CD14-positive monocyte (primary cell): Measurements from ENCODE around the gene HIVEP3. TPM values are rescaled to one million over a fixed set of nuclear protein-coding genes. Genes with fewer than 3 reads are reported as not detected.

Source experiments
- DNase-seq, 3 donors: peaks; one replicate each; pipeline ENCODE4 v3.0.0-alpha.2; 2011 to 2022
- H2AFZ ChIP-seq: 2 replicates; pipeline ENCODE4 v1.6.0; 2012; ENCODE audit warnings: mild to moderate bottlenecking, low read depth, low read length, inconsistent platforms; ENCODE audit not compliant: insufficient read depth, poor library complexity, severe bottlenecking
- H3K27ac ChIP-seq, 2 donors: 1 replicate in 1 of 2; 2 replicates in 1 of 2; pipeline ENCODE4 v1.5.1; 2012 to 2013; ENCODE audit warnings: low read length in 2 of 2, control low read depth in 1 of 2, inconsistent platforms in 1 of 2, low read depth in 1 of 2, mild to moderate bottlenecking in 1 of 2
- H3K27me3 ChIP-seq, 2 donors: one replicate each; pipeline versions ENCODE4 v1.6.0 to v1.6.1; 2011 to 2013; ENCODE audit warnings: low read length in 2 of 2; ENCODE audit not compliant: control insufficient read depth in 2 of 2, insufficient read depth in 2 of 2
- H3K36me3 ChIP-seq, 2 donors: replicated peaks in 1 of 2; 1 replicate in 1 of 2; 2 replicates in 1 of 2; pipeline versions ENCODE4 v1.5.1 to v1.6.1; 2012 to 2013; ENCODE audit warnings: low read length in 2 of 2, control low read depth in 1 of 2, inconsistent platforms in 1 of 2, mild to moderate bottlenecking in 1 of 2; ENCODE audit not compliant: insufficient read depth in 2 of 2, control insufficient read depth in 1 of 2
- H3K4me1 ChIP-seq, 2 donors: 1 replicate in 1 of 2; 2 replicates in 1 of 2; pipeline versions ENCODE4 v1.5.1 to v1.6.1; 2012 to 2013; ENCODE audit warnings: low read length in 2 of 2, control low read depth in 1 of 2, inconsistent platforms in 1 of 2, mild to moderate bottlenecking in 1 of 2, moderate library complexity in 1 of 2; ENCODE audit not compliant: insufficient read depth in 2 of 2, control insufficient read depth in 1 of 2
- H3K4me2 ChIP-seq: replicated peaks from 2 replicates; pipeline ENCODE3; 2012; ENCODE audit warnings: low read length, moderate library complexity, mild to moderate bottlenecking; ENCODE audit not compliant: poor library complexity, severe bottlenecking; ENCODE audit errors: extremely low read depth
- H3K4me3 ChIP-seq, 3 experiments: fragments of 200-600 bp in 1 of 3; sonication (generic) in 1 of 3; replicated peaks in 1 of 3; 1 replicate in 2 of 3; 2 replicates in 1 of 3; pipeline ENCODE4 v1.5.1; 2011 to 2013; ENCODE audit warnings: low read length in 3 of 3, mild to moderate bottlenecking in 3 of 3, control low read depth in 2 of 3, low read depth in 2 of 3, inconsistent platforms in 1 of 3, moderate library complexity in 1 of 3
- H3K79me2 ChIP-seq: 2 replicates; pipeline ENCODE4 v1.6.0; 2012; ENCODE audit warnings: mild to moderate bottlenecking, control low read depth, inconsistent platforms, low read length, moderate library complexity; ENCODE audit not compliant: insufficient read depth
- H3K9ac ChIP-seq: 2 replicates; pipeline ENCODE4 v1.6.0; 2017; ENCODE audit warnings: low read length, mild to moderate bottlenecking; ENCODE audit not compliant: insufficient read depth, poor library complexity, severe bottlenecking
- H3K9me3 ChIP-seq, 2 donors: replicated peaks in 1 of 2; 1 replicate in 1 of 2; 2 replicates in 1 of 2; pipeline versions ENCODE4 v1.5.1 to v1.6.1; 2012 to 2013; ENCODE audit warnings: low read length in 2 of 2, control low read depth in 1 of 2; ENCODE audit not compliant: control insufficient read depth in 1 of 2, insufficient read depth in 1 of 2
- H4K20me1 ChIP-seq: 2 replicates; pipeline ENCODE4 v1.6.0; 2012; ENCODE audit warnings: mild to moderate bottlenecking, low read length, control low read depth, moderate library complexity; ENCODE audit not compliant: insufficient read depth
- H3K27ac Mint-ChIP-seq, 7 donors: one replicate each; pipeline ENCODE4 v1.8.0; 2020; ENCODE audit warnings: mild to moderate bottlenecking in 7 of 7, mixed read lengths in 7 of 7, moderate library complexity in 6 of 7, inconsistent platforms in 2 of 7
- H3K27me3 Mint-ChIP-seq, 3 donors: one replicate each; pipeline ENCODE4 v1.8.0; 2021 to 2022; ENCODE audit warnings: low read depth in 3 of 3, mild to moderate bottlenecking in 3 of 3, mixed read lengths in 3 of 3, moderate library complexity in 3 of 3, inconsistent platforms in 1 of 3
- H3K36me3 Mint-ChIP-seq, 2 donors: one replicate each; pipeline ENCODE4 v1.8.0; 2020; ENCODE audit warnings: mixed read lengths in 2 of 2, inconsistent platforms in 1 of 2, mild to moderate bottlenecking in 1 of 2
- H3K4me1 Mint-ChIP-seq: one replicate; pipeline ENCODE4 v1.8.0; 2020; ENCODE audit warnings: mild to moderate bottlenecking, mixed read lengths
- H3K4me3 Mint-ChIP-seq, 2 donors: one replicate each; pipeline ENCODE4 v1.8.0; 2020; ENCODE audit warnings: mild to moderate bottlenecking in 2 of 2, mixed read lengths in 2 of 2, moderate library complexity in 1 of 2
- H3K9me3 Mint-ChIP-seq, 7 donors: one replicate each; pipeline ENCODE4 v1.8.0; 2020 to 2022; ENCODE audit warnings: mixed read lengths in 7 of 7, mild to moderate bottlenecking in 6 of 7, moderate library complexity in 6 of 7, inconsistent platforms in 2 of 7
- CTCF ChIP-seq: fragments of 200-600 bp; IDR thresholded peaks from one replicate; pipeline ENCODE4 v1.8.0; 2022; ENCODE audit warnings: antibody characterized with exemption, mild to moderate bottlenecking
- WGBS: methylation state at CpG from one replicate; pipeline ENCODE4 v1.1.5; 2013; ENCODE audit warnings: missing lambda C conversion rate; ENCODE audit not compliant: insufficient coverage; 5-methylcytosine and 5-hydroxymethylcytosine counted together
- intact Hi-C, 2 donors: fragments of 100-400 bp; cut with micrococcal nuclease; formaldehyde crosslinking; loops; one replicate each; pipeline versions ENCODE4 v1.15.0 to v1.15.1; 2023
- polyA plus RNA-seq, 3 donors: library from polyadenylated mRNA; depleted of rRNA in 1 of 3; unstranded in 2 of 3; stranded (reverse) in 1 of 3; fragments of 300-500 nt in 2 of 3; fragments of >200 nt in 1 of 3; fragmentation: Illumina TruSeq in 2 of 3; gene quantifications; 1 replicate in 2 of 3; 2 replicates in 1 of 3; pipeline ENCODE4 v1.2.3, GENCODE V29; 2012 to 2021

HIVEP3 gene
- polyA plus RNA-seq, 3 donors, result 1.2 to 3.7 (median 1.8) TPM

DNA sequence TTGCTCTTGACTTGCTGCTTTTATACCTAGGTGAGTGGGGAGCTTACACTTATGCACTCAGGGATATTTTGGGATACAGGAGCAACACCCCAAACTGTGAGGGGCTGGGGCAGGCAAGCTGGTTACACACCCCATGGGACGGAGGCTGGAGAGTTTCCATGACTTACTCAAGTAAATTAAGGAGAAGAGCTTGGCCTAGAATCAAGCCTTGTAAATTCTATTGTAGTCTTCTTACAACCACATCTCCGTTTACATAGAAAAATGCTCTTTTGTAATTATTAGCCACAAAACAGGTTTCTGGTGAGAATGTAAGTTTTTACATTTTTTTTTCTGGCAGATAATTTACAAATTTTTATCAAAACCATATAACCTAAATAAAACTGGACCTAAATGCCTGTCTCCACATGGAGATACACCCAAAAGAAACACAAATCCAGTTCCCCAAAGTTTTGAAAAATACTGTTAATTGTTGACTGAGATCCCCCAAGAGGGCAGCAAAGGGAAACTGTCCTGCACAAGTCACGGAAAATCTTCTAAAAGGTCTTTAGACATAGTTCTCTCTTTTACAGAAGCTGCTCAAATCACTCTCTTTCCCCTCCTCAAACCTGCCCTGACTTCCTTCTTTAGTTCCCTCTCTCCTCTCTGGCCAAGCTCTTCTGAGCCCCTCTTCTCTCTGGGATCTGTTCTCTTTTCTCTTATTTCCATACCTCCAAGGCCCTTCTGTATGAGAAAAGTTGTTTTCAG is 134.0 kb downstream of the HIVEP3 start:
- no peak for TF ChIP-seq CTCF
- Mint-ChIP-seq H3K27ac (peak overlapping the region; percentile 12 to 89 (median 74)), H3K4me3 (no peak overlapping the region), H3K36me3 (peaks cover 3 to 8% of the 10 kb centered on the region in 2 donors), H3K9me3 (no peaks in the 10 kb centered on the region), H3K27me3 (peaks cover 1 to 5% (median 4%) of the 10 kb centered on the region in 3 donors), H3K4me1 (peaks cover 33% of the 10 kb centered on the region)
- no peaks in the 10 kb centered on the region for H3K27me3 ChIP-seq
- H4K20me1 ChIP-seq, result no peaks in the 10 kb centered on the region
- H2AFZ ChIP-seq, result peak overlapping the region; percentile 25
- peak overlapping the region in 1 of 2 donors; percentile 54 for H3K27ac ChIP-seq
- H3K9me3 ChIP-seq, result no peaks in the 10 kb centered on the region
- peaks cover 28 to 34% of the 10 kb centered on the region in 2 donors for H3K4me1 ChIP-seq
- H3K4me2 ChIP-seq, result no peak overlapping the region
- peak in 2 of 3 donors; percentile 47 to 66 for DNase-seq
- no peaks in the 10 kb centered on the region for H3K79me2 ChIP-seq
- intact Hi-C loops, result loop anchor here in 1 of 2 donors (10.0 kb wide), 1 partner anchor 60 kb away; no protein-coding TSS in a partner anchor
- 0% methylated on average over 1 of the region's 3 CpGs for WGBS
- H3K36me3 ChIP-seq, result no peaks in the 10 kb centered on the region
- no peak overlapping the region for H3K4me3 ChIP-seq
- H3K9ac ChIP-seq, result no peak overlapping the region

- peak; percentile 59 to 80 (median 61) for DNase-seq
- H3K4me1 ChIP-seq, result peaks cover 26 to 27% of the 10 kb centered on the region in 2 donors
- H3K27ac ChIP-seq, result no peak overlapping the region
- Mint-ChIP-seq H3K27ac (peak overlapping the region in 4 of 7 donors; percentile 37 to 78 (median 70)), H3K4me3 (no peak overlapping the region), H3K9me3 (no peaks in the 10 kb centered on the region), H3K27me3 (peaks cover 1 to 5% (median 4%) of the 10 kb centered on the region in 3 donors), H3K4me1 (peaks cover 29% of the 10 kb centered on the region), H3K36me3 (peaks cover 3 to 11% of the 10 kb centered on the region in 2 donors)
- no peaks in the 10 kb centered on the region for H3K9me3 ChIP-seq
- no peak overlapping the region for H3K9ac ChIP-seq
- intact Hi-C loops, result loop anchor here in 1 of 2 donors (10.0 kb wide), 1 partner anchor 58 kb away; no protein-coding TSS in a partner anchor
- H3K4me2 ChIP-seq, result no peak overlapping the region
- no peak overlapping the region for H3K4me3 ChIP-seq
- no peaks in the 10 kb centered on the region for H3K36me3 ChIP-seq
- H3K79me2 ChIP-seq, result no peaks in the 10 kb centered on the region
- H2AFZ ChIP-seq, result peak overlapping the region; percentile 23
- H4K20me1 ChIP-seq, result no peaks in the 10 kb centered on the region
- H3K27me3 ChIP-seq, result no peaks in the 10 kb centered on the region
- TF ChIP-seq CTCF, result no peak
- WGBS, result 0% methylated on average over 3 of the region's 11 CpGs
Observed at GRCh38 chr1:41783189-41783639, 135.5 kb downstream of the HIVEP3 start.
